Measurements from ENCODE around the gene SEC14L3. TPM values are rescaled to one million over a fixed set of nuclear protein-coding genes. Genes with fewer than 3 reads are reported as not detected.

SEC14L3 gene
- total RNA-seq, 1 experiment from 2014 or later = not detected

DNA sequence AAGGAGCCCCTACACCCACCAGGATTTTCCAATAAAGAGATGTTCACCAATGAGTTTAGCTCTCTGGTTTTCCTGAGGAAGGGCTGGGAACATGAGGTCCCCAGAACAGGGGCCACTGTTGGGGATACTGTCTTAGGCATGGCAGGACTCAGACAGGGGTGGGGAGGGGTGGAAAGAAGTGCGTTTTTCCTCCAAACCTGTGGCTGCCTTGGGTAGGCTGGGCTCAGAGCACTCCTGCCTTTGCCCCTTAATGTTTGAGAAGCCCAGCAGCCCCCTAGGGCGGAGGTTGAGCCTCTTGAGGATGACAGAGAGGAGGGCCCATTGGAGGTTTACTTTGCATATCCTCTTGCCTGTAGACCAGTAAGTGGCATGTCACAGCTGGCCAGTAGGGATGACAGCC, 35.6 kb downstream of the SEC14L3 start:
- H3K9me3 ChIP-seq (ENCODE audit: control insufficient read depth, insufficient read depth, low read depth, low read length) = no peaks in the 10 kb centered on the region
- no peak for DNase-seq (ENCODE audit: low read depth, low spot score)
- peaks cover 2% of the 10 kb centered on the region; the same call in 1 of the 2 replicates for H3K36me3 ChIP-seq (ENCODE audit: control insufficient read depth, insufficient read depth, low read length)
- H3K4me3 ChIP-seq (ENCODE audit: low read depth in 2 of 2, low read length in 2 of 2) = no peak overlapping the region
- intact Hi-C loops (cut with micrococcal nuclease; ENCODE audit: unreplicated experiment) = no loop called here
- ATAC-seq = no peak
- POLR2A ChIA-PET = interaction anchor here (0.6 kb wide), 1 partner anchor 152 kb away, joined by 7 read pairs; no protein-coding TSS in a partner anchor
- no peaks in the 10 kb centered on the region for H3K4me1 ChIP-seq (ENCODE audit: control insufficient read depth, insufficient read depth, low read length)
- in situ Hi-C loops (cut with HindIII; ENCODE audit: low pct_unique_long_range_greater_than_20kb, low sequenced_read_pairs) = no loop called here
- no peak overlapping the region for H3K27ac ChIP-seq (ENCODE audit: low read length)
- no TSS peak for BruUV-seq (replicated peaks)
- CTCF ChIA-PET = no interaction called here
- H3K27me3 ChIP-seq (ENCODE audit: control insufficient read depth, insufficient read depth, low read length) = no peaks in the 10 kb centered on the region
- no peak for TF ChIP-seq TCF7L2 (IDR thresholded peaks at IDR 0.05; ENCODE audit: low read depth, low read length)
- TF ChIP-seq SIN3A (IDR thresholded peaks at IDR 0.05; ENCODE audit: borderline replicate concordance, insufficient read depth, low read depth, low read length) = no peak
- TF ChIP-seq, protein P1, sequence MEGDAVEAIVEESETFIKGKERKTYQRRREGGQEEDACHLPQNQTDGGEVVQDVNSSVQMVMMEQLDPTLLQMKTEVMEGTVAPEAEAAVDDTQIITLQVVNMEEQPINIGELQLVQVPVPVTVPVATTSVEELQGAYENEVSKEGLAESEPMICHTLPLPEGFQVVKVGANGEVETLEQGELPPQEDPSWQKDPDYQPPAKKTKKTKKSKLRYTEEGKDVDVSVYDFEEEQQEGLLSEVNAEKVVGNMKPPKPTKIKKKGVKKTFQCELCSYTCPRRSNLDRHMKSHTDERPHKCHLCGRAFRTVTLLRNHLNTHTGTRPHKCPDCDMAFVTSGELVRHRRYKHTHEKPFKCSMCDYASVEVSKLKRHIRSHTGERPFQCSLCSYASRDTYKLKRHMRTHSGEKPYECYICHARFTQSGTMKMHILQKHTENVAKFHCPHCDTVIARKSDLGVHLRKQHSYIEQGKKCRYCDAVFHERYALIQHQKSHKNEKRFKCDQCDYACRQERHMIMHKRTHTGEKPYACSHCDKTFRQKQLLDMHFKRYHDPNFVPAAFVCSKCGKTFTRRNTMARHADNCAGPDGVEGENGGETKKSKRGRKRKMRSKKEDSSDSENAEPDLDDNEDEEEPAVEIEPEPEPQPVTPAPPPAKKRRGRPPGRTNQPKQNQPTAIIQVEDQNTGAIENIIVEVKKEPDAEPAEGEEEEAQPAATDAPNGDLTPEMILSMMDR (IDR thresholded peaks at IDR 0.05) = no peak
- TF ChIP-seq POLR2AphosphoS5 (IDR thresholded peaks at IDR 0.05; ENCODE audit: low read depth, low read length) = no peak
- TF ChIP-seq, protein P2, sequence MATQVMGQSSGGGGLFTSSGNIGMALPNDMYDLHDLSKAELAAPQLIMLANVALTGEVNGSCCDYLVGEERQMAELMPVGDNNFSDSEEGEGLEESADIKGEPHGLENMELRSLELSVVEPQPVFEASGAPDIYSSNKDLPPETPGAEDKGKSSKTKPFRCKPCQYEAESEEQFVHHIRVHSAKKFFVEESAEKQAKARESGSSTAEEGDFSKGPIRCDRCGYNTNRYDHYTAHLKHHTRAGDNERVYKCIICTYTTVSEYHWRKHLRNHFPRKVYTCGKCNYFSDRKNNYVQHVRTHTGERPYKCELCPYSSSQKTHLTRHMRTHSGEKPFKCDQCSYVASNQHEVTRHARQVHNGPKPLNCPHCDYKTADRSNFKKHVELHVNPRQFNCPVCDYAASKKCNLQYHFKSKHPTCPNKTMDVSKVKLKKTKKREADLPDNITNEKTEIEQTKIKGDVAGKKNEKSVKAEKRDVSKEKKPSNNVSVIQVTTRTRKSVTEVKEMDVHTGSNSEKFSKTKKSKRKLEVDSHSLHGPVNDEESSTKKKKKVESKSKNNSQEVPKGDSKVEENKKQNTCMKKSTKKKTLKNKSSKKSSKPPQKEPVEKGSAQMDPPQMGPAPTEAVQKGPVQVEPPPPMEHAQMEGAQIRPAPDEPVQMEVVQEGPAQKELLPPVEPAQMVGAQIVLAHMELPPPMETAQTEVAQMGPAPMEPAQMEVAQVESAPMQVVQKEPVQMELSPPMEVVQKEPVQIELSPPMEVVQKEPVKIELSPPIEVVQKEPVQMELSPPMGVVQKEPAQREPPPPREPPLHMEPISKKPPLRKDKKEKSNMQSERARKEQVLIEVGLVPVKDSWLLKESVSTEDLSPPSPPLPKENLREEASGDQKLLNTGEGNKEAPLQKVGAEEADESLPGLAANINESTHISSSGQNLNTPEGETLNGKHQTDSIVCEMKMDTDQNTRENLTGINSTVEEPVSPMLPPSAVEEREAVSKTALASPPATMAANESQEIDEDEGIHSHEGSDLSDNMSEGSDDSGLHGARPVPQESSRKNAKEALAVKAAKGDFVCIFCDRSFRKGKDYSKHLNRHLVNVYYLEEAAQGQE (IDR thresholded peaks at IDR 0.05; ENCODE audit: insufficient read depth in 1 of 2, low read depth in 2 of 2, low read length in 1 of 2) = no peak

DNA sequence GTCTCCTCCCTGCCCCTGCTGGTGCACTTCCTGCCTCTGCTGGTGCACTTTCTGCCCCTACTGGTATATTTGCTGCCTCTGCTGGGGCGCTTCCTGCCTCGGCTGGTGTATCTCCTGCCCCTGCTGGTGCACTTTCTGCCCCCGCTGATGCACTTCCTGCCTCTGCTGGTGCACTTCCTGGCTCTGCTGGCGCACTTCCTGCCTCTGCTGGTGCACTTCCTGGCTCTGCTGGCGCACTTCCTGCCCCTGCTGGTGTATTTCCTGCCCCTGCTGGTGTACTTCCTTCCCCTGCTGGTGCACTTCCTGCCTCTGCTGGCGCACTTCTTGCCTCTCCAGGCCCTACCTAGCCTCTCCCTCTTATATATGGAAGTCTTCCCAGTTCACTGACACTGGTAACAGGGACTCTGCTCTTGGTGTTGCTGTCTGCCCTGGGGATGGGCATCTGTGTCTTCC, 36.1 kb downstream of the SEC14L3 start:
- no peak for DNase-seq (ENCODE audit: low read depth, low spot score)
- ATAC-seq = no peak
- no TSS peak for BruUV-seq (replicated peaks)
- Histone ChIP-seq H3K4me3 (ENCODE audit: low read depth in 2 of 2, low read length in 2 of 2) (no peak overlapping the region), H3K36me3 (ENCODE audit: control insufficient read depth, insufficient read depth, low read length) (peaks cover 2% of the 10 kb centered on the region; the same call in 1 of the 2 replicates), H3K9me3 (ENCODE audit: control insufficient read depth, insufficient read depth, low read depth, low read length) (no peaks in the 10 kb centered on the region), H3K27ac (ENCODE audit: low read length) (no peak overlapping the region), H3K4me1 (ENCODE audit: control insufficient read depth, insufficient read depth, low read length) (no peaks in the 10 kb centered on the region), H3K27me3 (ENCODE audit: control insufficient read depth, insufficient read depth, low read length) (no peaks in the 10 kb centered on the region)
- in situ Hi-C loops (cut with HindIII; ENCODE audit: low pct_unique_long_range_greater_than_20kb, low sequenced_read_pairs) = no loop called here
- intact Hi-C loops (cut with micrococcal nuclease; ENCODE audit: unreplicated experiment) = no loop called here
- ChIA-PET POLR2A (interaction anchor here (0.6 kb wide), 1 partner anchor 153 kb away, joined by 7 read pairs; no protein-coding TSS in a partner anchor), CTCF (no interaction called here)
- TF ChIP-seq POLR2AphosphoS5 (IDR thresholded peaks at IDR 0.05; ENCODE audit: low read depth, low read length) (no peak), TCF7L2 (IDR thresholded peaks at IDR 0.05; ENCODE audit: low read depth, low read length) (no peak), SIN3A (IDR thresholded peaks at IDR 0.05; ENCODE audit: borderline replicate concordance, insufficient read depth, low read depth, low read length) (no peak)
- TF ChIP-seq, protein P2 (IDR thresholded peaks at IDR 0.05; ENCODE audit: insufficient read depth in 1 of 2, low read depth in 2 of 2, low read length in 1 of 2) = no peak
- TF ChIP-seq, protein P1 (IDR thresholded peaks at IDR 0.05) = no peak
